ENCODE results near the gene IFRD1. TPM values are rescaled to one million over a fixed set of nuclear protein-coding genes. Genes with fewer than 3 reads are reported as not detected.

Gene IFRD1
- total RNA-seq, 1 donor from 2014 or later: 67.0 TPM

GRCh38 chr7:112485766-112486165 lies 35.5 kb downstream of the IFRD1 start:
- Mint-ChIP-seq H3K4me1 (no peaks in the 10 kb centered on the region), H3K27ac (no peak overlapping the region), H3K4me3 (no peak overlapping the region), H3K27me3 (no peaks in the 10 kb centered on the region), H3K36me3 (ENCODE audit: low read depth) (no peaks in the 10 kb centered on the region), H3K9me3 (no peaks in the 10 kb centered on the region)
- no peak for DNase-seq
- ChIA-PET CTCF (no interaction called here), POLR2A (no interaction called here)
- TF ChIP-seq CTCF (IDR thresholded peaks at IDR 0.05): no peak
- no peak for ATAC-seq (ENCODE audit: low read depth)
- intact Hi-C loops (cut with micrococcal nuclease): no loop called here

- no peak for TF ChIP-seq CTCF (IDR thresholded peaks at IDR 0.05)
- intact Hi-C loops (cut with micrococcal nuclease): no loop called here
- ChIA-PET CTCF (no interaction called here), POLR2A (no interaction called here)
- Mint-ChIP-seq H3K9me3 (no peaks in the 10 kb centered on the region), H3K36me3 (ENCODE audit: low read depth) (no peaks in the 10 kb centered on the region), H3K27ac (no peak overlapping the region), H3K4me3 (no peak overlapping the region), H3K27me3 (no peaks in the 10 kb centered on the region), H3K4me1 (no peaks in the 10 kb centered on the region)
- no peak for DNase-seq
- ATAC-seq (ENCODE audit: low read depth): no peak
Measured at GRCh38 chr7:112487457-112488263, 37.4 kb downstream of the IFRD1 start.

GRCh38 chr7:112488264-112488552 lies 37.9 kb downstream of the IFRD1 start:
- Mint-ChIP-seq H3K4me3 (no peak overlapping the region), H3K27ac (no peak overlapping the region), H3K9me3 (no peaks in the 10 kb centered on the region), H3K27me3 (no peaks in the 10 kb centered on the region), H3K36me3 (ENCODE audit: low read depth) (no peaks in the 10 kb centered on the region), H3K4me1 (no peaks in the 10 kb centered on the region)
- intact Hi-C loops (cut with micrococcal nuclease): no loop called here
- ChIA-PET CTCF (no interaction called here), POLR2A (no interaction called here)
- no peak for TF ChIP-seq CTCF (IDR thresholded peaks at IDR 0.05)
- no peak for ATAC-seq (ENCODE audit: low read depth)
- DNase-seq: no peak

- H3K27ac Mint-ChIP-seq: no peak overlapping the region
- H3K4me1 Mint-ChIP-seq: no peaks in the 10 kb centered on the region
- DNase-seq (no peak), ATAC-seq (ENCODE audit: low read depth) (no peak)
- TF ChIP-seq CTCF (IDR thresholded peaks at IDR 0.05): no peak
- ChIA-PET POLR2A (no interaction called here), CTCF (no interaction called here)
- H3K36me3 Mint-ChIP-seq (ENCODE audit: low read depth): no peaks in the 10 kb centered on the region
- no peak overlapping the region for H3K4me3 Mint-ChIP-seq
- intact Hi-C loops (cut with micrococcal nuclease): no loop called here
- no peaks in the 10 kb centered on the region for H3K9me3 Mint-ChIP-seq
- H3K27me3 Mint-ChIP-seq: no peaks in the 10 kb centered on the region
Measured at GRCh38 chr7:112492186-112492585, 41.9 kb downstream of the IFRD1 start.

- DNase-seq: no peak
- ATAC-seq (ENCODE audit: low read depth): no peak
- no peaks in the 10 kb centered on the region for H3K27me3 Mint-ChIP-seq
- no peak for TF ChIP-seq CTCF (IDR thresholded peaks at IDR 0.05)
- H3K4me1 Mint-ChIP-seq: no peaks in the 10 kb centered on the region
- ChIA-PET CTCF (no interaction called here), POLR2A (no interaction called here)
- no peaks in the 10 kb centered on the region for H3K36me3 Mint-ChIP-seq (ENCODE audit: low read depth)
- H3K4me3 Mint-ChIP-seq: no peak overlapping the region
- intact Hi-C loops (cut with micrococcal nuclease): no loop called here
- H3K27ac Mint-ChIP-seq: no peak overlapping the region
- H3K9me3 Mint-ChIP-seq: no peaks in the 10 kb centered on the region
Measured at GRCh38 chr7:112494656-112495055, 44.4 kb downstream of the IFRD1 start.
